ENCODE measurements around the gene FGF1. TPM values are rescaled to one million over a fixed set of nuclear protein-coding genes. Genes with fewer than 3 reads are reported as not detected.

The FGF1 gene
- total RNA-seq, 1 experiment from 2014 or later: 3.2 TPM

GRCh38 chr5:142692321-142692894 lies 6.5 kb upstream of the FGF1 start:
- Histone ChIP-seq H4K20me1 (ENCODE audit: control insufficient read depth, insufficient read depth, insufficient read length) (no peaks in the 10 kb centered on the region), H2AFZ (ENCODE audit: low read length) (no peak overlapping the region), H2BK20ac (ENCODE audit: low read depth, low read length, poor library complexity, severe bottlenecking) (no peak overlapping the region), H4K8ac (replicated peaks; ENCODE audit: insufficient read length, low read depth, low read length) (no peak overlapping the region), H2AK5ac (ENCODE audit: insufficient read length, low read length) (no peak overlapping the region), H3K9ac (ENCODE audit: extremely low read depth, insufficient read length, low read length) (no peak overlapping the region), H3K23me2 (ENCODE audit: insufficient read length, low read depth, low read length, poor library complexity, severe bottlenecking) (no peaks in the 10 kb centered on the region), H3K56ac (ENCODE audit: insufficient read length, low read depth, low read length) (no peak overlapping the region), H2BK15ac (ENCODE audit: low read depth, low read length) (no peak overlapping the region), H2BK5ac (ENCODE audit: insufficient read length, low read length) (no peak overlapping the region), H3K4me1 (ENCODE audit: insufficient read depth, low read length) (peaks cover 2% of the 10 kb centered on the region; the same call in 1 of the 2 replicates), H3K27ac (ENCODE audit: insufficient read length, low read depth, low read length) (no peak overlapping the region), H3K4me2 (ENCODE audit: insufficient read depth, insufficient read length, low read length) (no peak overlapping the region), H3K79me2 (ENCODE audit: insufficient read depth, low read length) (no peaks in the 10 kb centered on the region), H3K27me3 (ENCODE audit: insufficient read depth, low read length) (no peaks in the 10 kb centered on the region), H3K14ac (ENCODE audit: insufficient read depth, low read length) (no peak overlapping the region), H3K79me1 (ENCODE audit: insufficient read depth, low read depth, low read length, poor library complexity, severe bottlenecking) (no peaks in the 10 kb centered on the region), H2BK12ac (ENCODE audit: insufficient read length, low read depth, low read length) (no peak overlapping the region), H3K9me3 (ENCODE audit: control insufficient read depth, low read depth, low read length) (no peaks in the 10 kb centered on the region), H3K23ac (ENCODE audit: insufficient read length, low read depth, low read length) (no peak overlapping the region), H3K18ac (ENCODE audit: insufficient read length, low read depth, low read length) (no peak overlapping the region), H3K4ac (ENCODE audit: low read depth, low read length) (no peak overlapping the region), H2BK120ac (ENCODE audit: low read depth, low read length, poor library complexity, severe bottlenecking) (no peak overlapping the region), H4K5ac (ENCODE audit: insufficient read length, low read depth, low read length) (no peak overlapping the region), H4K91ac (ENCODE audit: insufficient read length, low read depth, low read length) (no peak overlapping the region), H3T11ph (ENCODE audit: low read length) (no peak overlapping the region)
- Mint-ChIP-seq H3K36me3 (ENCODE audit: insufficient read depth in 1 of 3, low read depth in 3 of 3) (peaks cover 0 to 3% (median 0%) of the 10 kb centered on the region in 3 experiments; a peak in 1 of 7 replicates), H3K27ac (no peak overlapping the region), H3K27me3 (ENCODE audit: low read depth) (no peaks in the 10 kb centered on the region), H3K4me3 (no peak overlapping the region), H3K4me1 (peaks cover 16 to 23% of the 10 kb centered on the region in 2 experiments), H3K9me3 (peaks cover 0 to 3% of the 10 kb centered on the region in 2 experiments; a peak in 1 of 5 replicates)
- no peak for DNase-seq
- no CpG with 5 or more reads among the region's 3 CpGs for WGBS (ENCODE audit: extremely low coverage, insufficient read length, low lambda C conversion rate)
- TF ChIP-seq, protein P1, sequence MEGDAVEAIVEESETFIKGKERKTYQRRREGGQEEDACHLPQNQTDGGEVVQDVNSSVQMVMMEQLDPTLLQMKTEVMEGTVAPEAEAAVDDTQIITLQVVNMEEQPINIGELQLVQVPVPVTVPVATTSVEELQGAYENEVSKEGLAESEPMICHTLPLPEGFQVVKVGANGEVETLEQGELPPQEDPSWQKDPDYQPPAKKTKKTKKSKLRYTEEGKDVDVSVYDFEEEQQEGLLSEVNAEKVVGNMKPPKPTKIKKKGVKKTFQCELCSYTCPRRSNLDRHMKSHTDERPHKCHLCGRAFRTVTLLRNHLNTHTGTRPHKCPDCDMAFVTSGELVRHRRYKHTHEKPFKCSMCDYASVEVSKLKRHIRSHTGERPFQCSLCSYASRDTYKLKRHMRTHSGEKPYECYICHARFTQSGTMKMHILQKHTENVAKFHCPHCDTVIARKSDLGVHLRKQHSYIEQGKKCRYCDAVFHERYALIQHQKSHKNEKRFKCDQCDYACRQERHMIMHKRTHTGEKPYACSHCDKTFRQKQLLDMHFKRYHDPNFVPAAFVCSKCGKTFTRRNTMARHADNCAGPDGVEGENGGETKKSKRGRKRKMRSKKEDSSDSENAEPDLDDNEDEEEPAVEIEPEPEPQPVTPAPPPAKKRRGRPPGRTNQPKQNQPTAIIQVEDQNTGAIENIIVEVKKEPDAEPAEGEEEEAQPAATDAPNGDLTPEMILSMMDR (conservative IDR thresholded peaks at IDR 0.05): no peak
